ENCODE measurements around the gene MYO1A. TPM values are rescaled to one million over a fixed set of nuclear protein-coding genes. Genes with fewer than 3 reads are reported as not detected.

The MYO1A gene
- total RNA-seq, 4 donors from 2014 or later: 0.56 to 1.2 TPM; not detected in 2

GRCh38 chr12:57072661-57073060, 22.7 kb upstream of the MYO1A start:
- H3K9me3 ChIP-seq: no peaks in the 10 kb centered on the region
- intact Hi-C loops (cut with DNase I; ENCODE audit: low total_unique reads): no loop called here
- in situ Hi-C loops (cut with MboI; ENCODE audit: low sequenced_read_pairs in 4 of 4): no loop called here
- H3K4me1 ChIP-seq: peaks cover 3 to 7% of the 10 kb centered on the region in 2 donors
- no peaks in the 10 kb centered on the region for H3K27me3 ChIP-seq
- ATAC-seq (no peak), DNase-seq (no peak)
- TF ChIP-seq POLR2A (IDR thresholded peaks at IDR 0.05): no peak
- no peak for TF ChIP-seq CTCF (IDR thresholded peaks at IDR 0.05 in 4 of 5, conservative IDR thresholded peaks at IDR 0.05 in 1 of 5)
- no peak overlapping the region for H3K27ac ChIP-seq
- H3K4me3 ChIP-seq: no peak overlapping the region
- peaks cover 0 to 14% of the 10 kb centered on the region in 2 donors for H3K36me3 ChIP-seq

GRCh38 chr12:57069523-57069922, 19.6 kb upstream of the MYO1A start:
- H3K36me3 ChIP-seq: peaks cover 0 to 14% of the 10 kb centered on the region in 2 donors

GRCh38 chr12:57066245-57066644, 16.3 kb upstream of the MYO1A start:
- peaks cover 0 to 2% of the 10 kb centered on the region in 2 donors for H3K36me3 ChIP-seq
- no peak overlapping the region for H3K27ac ChIP-seq
- intact Hi-C loops (cut with DNase I; ENCODE audit: low total_unique reads): no loop called here
- no peak for ATAC-seq
- in situ Hi-C loops (cut with MboI; ENCODE audit: low sequenced_read_pairs in 4 of 4): loop anchor here (5.0 to 10.0 kb wide), 4 partner anchors 46 to 119 kb away; partner anchors contain the start of gene STAT6 (in 4 of the 4)
- H3K27me3 ChIP-seq: no peaks in the 10 kb centered on the region
- DNase-seq: no peak
- no peak overlapping the region for H3K4me3 ChIP-seq
- H3K9me3 ChIP-seq: no peaks in the 10 kb centered on the region
- TF ChIP-seq POLR2A (IDR thresholded peaks at IDR 0.05) (no peak), CTCF (IDR thresholded peaks at IDR 0.05 in 4 of 5, conservative IDR thresholded peaks at IDR 0.05 in 1 of 5) (no peak)
- peaks cover 0 to 3% of the 10 kb centered on the region in 2 donors for H3K4me1 ChIP-seq

More at GRCh38 chr12:57069523-57069922, 19.6 kb upstream of the MYO1A start:
- no peak overlapping the region for H3K4me3 ChIP-seq
- in situ Hi-C loops (cut with MboI; ENCODE audit: low sequenced_read_pairs in 4 of 4) (loop anchor here (5.0 to 10.0 kb wide), 4 partner anchors 43 to 115 kb away; partner anchors contain the start of gene STAT6 (in 4 of the 4)), intact Hi-C loops (cut with DNase I; ENCODE audit: low total_unique reads) (loop anchor here (1.0 to 2.0 kb wide), 3 partner anchors 21 to 113 kb away; no protein-coding TSS in a partner anchor)
- DNase-seq: peak; percentile 39 to 66
- TF ChIP-seq POLR2A (IDR thresholded peaks at IDR 0.05): no peak
- TF ChIP-seq CTCF (IDR thresholded peaks at IDR 0.05 in 4 of 5, conservative IDR thresholded peaks at IDR 0.05 in 1 of 5): peak; percentile 75 to 83 (median 81)
- peak; percentile 87 to 98 for ATAC-seq
- H3K27me3 ChIP-seq: no peaks in the 10 kb centered on the region
- H3K4me1 ChIP-seq: peaks cover 0 to 3% of the 10 kb centered on the region in 2 donors
- H3K9me3 ChIP-seq: no peaks in the 10 kb centered on the region
- peak overlapping the region; percentile 27 to 62 (median 42) for H3K27ac ChIP-seq

- ATAC-seq: no peak
- H3K27ac ChIP-seq: no peak overlapping the region
- H3K9me3 ChIP-seq: no peaks in the 10 kb centered on the region
- no peak for DNase-seq
- in situ Hi-C loops (cut with MboI; ENCODE audit: low sequenced_read_pairs in 4 of 4): loop anchor here in 3 of 4 donors (10.0 kb wide), 3 partner anchors 51 to 121 kb away; partner anchors contain the start of gene STAT6 (in 1 of the 3)
- TF ChIP-seq CTCF (IDR thresholded peaks at IDR 0.05 in 4 of 5, conservative IDR thresholded peaks at IDR 0.05 in 1 of 5) (no peak), POLR2A (IDR thresholded peaks at IDR 0.05) (no peak)
- intact Hi-C loops (cut with DNase I; ENCODE audit: low total_unique reads): loop anchor here (5.0 kb wide), 1 partner anchor 307 kb away; no protein-coding TSS in a partner anchor
- H3K36me3 ChIP-seq: peaks cover 0 to 16% of the 10 kb centered on the region in 2 donors
- H3K4me3 ChIP-seq: no peak overlapping the region
- H3K4me1 ChIP-seq: no peaks in the 10 kb centered on the region
- H3K27me3 ChIP-seq: no peaks in the 10 kb centered on the region
These were observed 14.2 kb upstream of the MYO1A start for GRCh38 chr12:57063991-57064685.

Data from gastrocnemius medialis (tissue), 4 donors.